ENCODE measurements around the gene RAMAC. TPM values are rescaled to one million over a fixed set of nuclear protein-coding genes. Genes with fewer than 3 reads are reported as not detected.
A peak's percentile ranks its signal among the peaks of the same experiment; 100 is the strongest.
"Not testable (repeated sequence)": the region's sequence is repeated elsewhere in the genome, so short reads cannot be mapped to it uniquely, and the experiment has no call there.

RAMAC gene
- total RNA-seq, 1 experiment from 2014 or later = 31.5 TPM

GRCh38 chr15:82999426-82999825, 13.4 kb downstream of the RAMAC start:
- Mint-ChIP-seq H3K27ac (ENCODE audit: unreplicated experiment) (no peak overlapping the region), H3K27me3 (ENCODE audit: unreplicated experiment) (no peaks in the 10 kb centered on the region), H3K36me3 (ENCODE audit: insufficient read depth, unreplicated experiment) (peaks cover 18% of the 10 kb centered on the region), H3K4me3 (ENCODE audit: low read depth, unreplicated experiment) (no peak overlapping the region), H3K9me3 (ENCODE audit: low read depth, unreplicated experiment) (no peaks in the 10 kb centered on the region), H3K4me1 (ENCODE audit: low read depth, unreplicated experiment) (peaks cover 8% of the 10 kb centered on the region)
- CTCF ChIA-PET = interaction anchor here (0.6 to 1.5 kb wide), 5 partner anchors 9 to 718 kb away, joined by 3 to 9 read pairs (median 5); no protein-coding TSS in a partner anchor
- intact Hi-C loops (cut with micrococcal nuclease; ENCODE audit: unreplicated experiment) = no loop called here
- BruUV-seq (replicated peaks) = no TSS peak
- TF ChIP-seq CTCF (IDR thresholded peaks at IDR 0.05; ENCODE audit: unreplicated experiment) = no peak
- DNase-seq = no peak

- TF ChIP-seq CTCF (IDR thresholded peaks at IDR 0.05; ENCODE audit: unreplicated experiment) = peak; percentile 32
Measured at GRCh38 chr15:82999905-83000671, 14.1 kb downstream of the RAMAC start.

GRCh38 chr15:83000672-83001031, 14.6 kb downstream of the RAMAC start:
- BruUV-seq (replicated peaks); H3K27me3 Mint-ChIP-seq (ENCODE audit: unreplicated experiment); H3K4me1 Mint-ChIP-seq (ENCODE audit: low read depth, unreplicated experiment); H3K9me3 Mint-ChIP-seq (ENCODE audit: low read depth, unreplicated experiment); DNase-seq: not testable (repeated sequence)
- peaks cover 28% of the 10 kb centered on the region for H3K36me3 Mint-ChIP-seq (ENCODE audit: insufficient read depth, unreplicated experiment)
- intact Hi-C loops (cut with micrococcal nuclease; ENCODE audit: unreplicated experiment) = loop anchor here (1.0 to 5.0 kb wide), 4 partner anchors 151 to 470 kb away; partner anchors contain the start of gene RPS17
- H3K27ac Mint-ChIP-seq (ENCODE audit: unreplicated experiment) = peak overlapping the region; percentile 84
- peak overlapping the region; percentile 72 for H3K4me3 Mint-ChIP-seq (ENCODE audit: low read depth, unreplicated experiment)
- CTCF ChIA-PET = interaction anchor here (0.8 to 1.5 kb wide), 4 partner anchors 151 to 470 kb away, joined by 3 to 9 read pairs (median 6); no protein-coding TSS in a partner anchor

More at GRCh38 chr15:82999905-83000671, 14.1 kb downstream of the RAMAC start:
- no peaks in the 10 kb centered on the region for H3K27me3 Mint-ChIP-seq (ENCODE audit: unreplicated experiment)
- intact Hi-C loops (cut with micrococcal nuclease; ENCODE audit: unreplicated experiment) = loop anchor here (1.0 to 5.0 kb wide), 4 partner anchors 151 to 469 kb away; partner anchors contain the start of gene RPS17
- peak overlapping the region; percentile 84 for H3K27ac Mint-ChIP-seq (ENCODE audit: unreplicated experiment)
- peaks cover 23% of the 10 kb centered on the region for H3K36me3 Mint-ChIP-seq (ENCODE audit: insufficient read depth, unreplicated experiment)
- DNase-seq = peak; percentile 39
- H3K9me3 Mint-ChIP-seq (ENCODE audit: low read depth, unreplicated experiment) = no peaks in the 10 kb centered on the region
- CTCF ChIA-PET = interaction anchor here (0.7 to 1.5 kb wide), 5 partner anchors 8 to 469 kb away, joined by 3 to 9 read pairs (median 5); no protein-coding TSS in a partner anchor
- H3K4me3 Mint-ChIP-seq (ENCODE audit: low read depth, unreplicated experiment) = peak overlapping the region; percentile 72
- H3K4me1 Mint-ChIP-seq (ENCODE audit: low read depth, unreplicated experiment) = peaks cover 8% of the 10 kb centered on the region
- no TSS peak for BruUV-seq (replicated peaks)

- Mint-ChIP-seq H3K27me3 (ENCODE audit: unreplicated experiment) (no peaks in the 10 kb centered on the region), H3K4me1 (ENCODE audit: low read depth, unreplicated experiment) (peaks cover 36% of the 10 kb centered on the region), H3K9me3 (ENCODE audit: low read depth, unreplicated experiment) (peaks cover 6% of the 10 kb centered on the region), H3K4me3 (ENCODE audit: low read depth, unreplicated experiment) (peak overlapping the region; percentile 95), H3K27ac (ENCODE audit: unreplicated experiment) (peak overlapping the region; percentile 97), H3K36me3 (ENCODE audit: insufficient read depth, unreplicated experiment) (peaks cover 45% of the 10 kb centered on the region)
- TSS peak; percentile 25 for BruUV-seq (replicated peaks)
- intact Hi-C loops (cut with micrococcal nuclease; ENCODE audit: unreplicated experiment) = loop anchor here (5.0 kb wide), 3 partner anchors 57 to 372 kb away; partner anchors contain the start of genes BTBD1 and HDGFL3
- DNase-seq = peak; percentile 87
- TF ChIP-seq CTCF (IDR thresholded peaks at IDR 0.05; ENCODE audit: unreplicated experiment) = peak; percentile 68
- CTCF ChIA-PET = interaction anchor here (0.9 to 1.8 kb wide), 5 partner anchors 12 to 480 kb away, joined by 3 to 8 read pairs (median 3); partner anchors contain the start of gene BTBD1
Measured at GRCh38 chr15:83010709-83011270, 24.8 kb downstream of the RAMAC start.

All from Calu3 (cell line).